ENCODE results near the gene FBXL3.
"Not testable (repeated sequence)": the region's sequence is repeated elsewhere in the genome, so short reads cannot be mapped to it uniquely, and the experiment has no call there.

FBXL3 gene

DNA sequence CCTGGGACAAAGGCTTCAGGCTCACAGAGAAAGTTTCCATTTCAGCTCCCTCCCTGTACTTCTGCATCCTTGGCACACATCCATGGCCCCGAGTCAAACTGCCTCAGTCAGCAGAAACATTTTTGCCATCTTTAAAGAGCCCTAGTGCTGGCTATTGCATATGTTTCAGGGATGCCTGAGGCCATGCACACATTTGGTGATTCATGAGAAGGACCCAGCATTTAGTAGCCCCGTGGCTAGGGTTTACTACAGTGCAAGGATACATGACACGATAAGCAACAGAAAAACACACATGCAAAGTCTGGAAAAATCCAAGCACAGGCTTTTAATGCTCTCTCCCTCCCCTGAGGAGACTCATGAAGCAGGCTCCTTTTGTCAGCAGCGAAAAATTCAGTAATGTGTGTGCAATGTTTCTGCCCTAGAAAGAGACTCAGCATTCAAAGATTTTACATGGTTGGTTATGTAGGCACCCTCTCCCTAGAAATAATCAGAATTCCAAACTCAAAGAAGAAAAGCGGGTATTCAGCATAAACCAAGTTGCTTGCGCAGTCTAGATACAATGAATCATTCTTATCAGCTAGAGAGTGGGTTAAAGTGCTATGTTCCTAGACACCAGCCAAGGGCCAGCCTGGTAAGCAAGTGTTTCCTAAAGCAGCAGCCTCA, 61.1 kb downstream of the FBXL3 start:
- no peak for DNase-seq (ENCODE audit: insufficient read length)
- TF ChIP-seq POLR2AphosphoS5 (IDR thresholded peaks at IDR 0.05; ENCODE audit: low read depth, low read length) (no peak), POLR2A (IDR thresholded peaks at IDR 0.05; ENCODE audit: low read depth, low read length) (no peak), TAF1 (IDR thresholded peaks at IDR 0.05; ENCODE audit: borderline replicate concordance, low read depth, low read length) (no peak)
- FAIRE-seq = no peak

DNA sequence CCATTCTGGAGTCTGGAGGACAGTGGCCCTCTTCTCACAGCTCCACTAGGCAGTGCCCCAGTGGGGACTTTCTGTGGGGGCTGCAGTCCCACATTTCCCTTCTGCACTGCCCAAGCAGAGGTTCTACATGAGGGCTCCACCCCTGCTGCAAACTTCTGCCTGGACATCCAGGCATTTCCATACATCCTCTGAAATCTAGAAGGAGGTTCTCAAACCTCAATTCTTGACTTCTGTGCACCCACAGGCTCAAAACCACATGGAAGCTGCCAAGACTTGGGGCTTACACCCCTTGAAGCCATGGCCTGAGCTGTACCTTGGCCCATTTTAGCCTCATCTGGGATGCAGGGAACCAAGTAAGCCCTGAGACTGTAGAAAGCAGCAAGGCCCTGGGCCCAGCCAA, 67.2 kb downstream of the FBXL3 start:
- DNase-seq (ENCODE audit: insufficient read length); FAIRE-seq: not testable (repeated sequence)

DNA sequence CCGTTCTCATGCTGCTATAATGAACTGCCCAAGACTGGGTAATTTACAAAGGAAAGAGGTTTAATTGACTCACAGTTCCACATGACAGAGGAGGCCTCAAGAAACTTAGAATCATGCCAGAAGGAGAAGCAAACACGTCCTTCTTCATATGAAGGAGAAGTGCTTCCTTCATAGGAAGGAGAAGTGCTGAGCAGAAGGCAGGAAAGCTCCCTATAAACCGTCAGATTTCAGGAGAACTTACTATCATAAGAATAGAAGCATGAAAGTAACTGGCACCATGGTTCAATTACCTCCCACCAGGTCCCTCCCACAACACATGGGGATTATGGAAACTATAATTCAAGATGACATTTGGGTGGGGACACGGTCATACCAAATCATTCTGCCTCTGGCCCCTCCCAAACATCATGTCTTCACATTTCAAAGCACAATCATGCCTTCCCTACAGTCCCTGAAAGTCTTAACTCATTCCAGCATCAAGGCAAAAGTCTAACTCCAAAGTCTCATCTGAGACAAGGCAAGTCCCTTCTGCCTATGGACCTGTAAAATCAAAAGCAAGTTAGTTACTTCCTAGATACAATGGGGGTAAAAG, 68.0 kb downstream of the FBXL3 start:
- DNase-seq (ENCODE audit: insufficient read length) (no peak), FAIRE-seq (no peak)
- TF ChIP-seq POLR2AphosphoS5 (IDR thresholded peaks at IDR 0.05; ENCODE audit: low read depth, low read length) (no peak), TAF1 (IDR thresholded peaks at IDR 0.05; ENCODE audit: borderline replicate concordance, low read depth, low read length) (no peak), POLR2A (IDR thresholded peaks at IDR 0.05; ENCODE audit: low read depth, low read length) (no peak)

DNA sequence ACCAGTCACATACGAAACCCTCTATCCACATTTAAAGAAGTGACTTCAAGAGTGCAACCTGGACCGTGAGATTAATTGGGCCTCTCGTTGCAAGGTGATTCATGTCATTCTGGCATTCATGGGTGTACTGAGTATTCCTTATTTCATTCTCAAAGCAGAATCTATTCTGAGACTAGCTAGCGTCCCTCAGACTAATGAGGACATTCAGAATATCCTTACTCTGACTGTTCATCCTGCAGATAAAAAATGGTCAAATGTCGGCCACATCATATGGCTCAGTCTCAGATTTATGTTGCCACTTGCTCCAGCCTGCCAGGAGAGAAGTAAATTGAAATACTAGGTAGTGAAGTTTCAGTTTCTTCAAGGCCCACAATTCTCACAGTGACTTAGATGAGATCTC, 71.3 kb downstream of the FBXL3 start:
- DNase-seq (ENCODE audit: insufficient read length) = no peak
- no peak for FAIRE-seq
- TF ChIP-seq POLR2A (IDR thresholded peaks at IDR 0.05; ENCODE audit: low read depth, low read length) (no peak), TAF1 (IDR thresholded peaks at IDR 0.05; ENCODE audit: borderline replicate concordance, low read depth, low read length) (no peak), POLR2AphosphoS5 (IDR thresholded peaks at IDR 0.05; ENCODE audit: low read depth, low read length) (no peak)

Data from GM12892 (cell line).